Measurements from ENCODE around the gene GSTT2B.
"Not testable (repeated sequence)": the region's sequence is repeated elsewhere in the genome, so short reads cannot be mapped to it uniquely, and the experiment has no call there.

DNA sequence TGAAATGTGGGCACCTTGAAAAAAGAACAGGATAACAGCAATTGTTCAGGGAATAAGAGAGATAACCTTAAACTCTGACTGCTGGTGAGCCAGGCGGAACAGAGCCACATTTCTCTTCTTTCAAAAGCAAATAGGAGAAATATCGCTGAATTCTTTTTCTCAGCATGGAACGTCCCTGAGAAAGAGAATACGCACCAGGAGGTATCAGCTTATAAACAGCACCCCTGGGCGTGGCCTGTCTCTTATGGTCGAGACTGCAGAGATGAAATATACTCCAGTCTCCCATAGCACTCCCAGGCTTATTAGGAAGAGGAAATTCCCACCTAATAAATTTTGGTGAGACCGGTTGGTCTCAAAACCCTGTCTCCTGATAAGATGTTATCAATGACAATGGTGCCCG lies 5.1 kb downstream of the GSTT2B start:
- TF ChIP-seq, protein P1, sequence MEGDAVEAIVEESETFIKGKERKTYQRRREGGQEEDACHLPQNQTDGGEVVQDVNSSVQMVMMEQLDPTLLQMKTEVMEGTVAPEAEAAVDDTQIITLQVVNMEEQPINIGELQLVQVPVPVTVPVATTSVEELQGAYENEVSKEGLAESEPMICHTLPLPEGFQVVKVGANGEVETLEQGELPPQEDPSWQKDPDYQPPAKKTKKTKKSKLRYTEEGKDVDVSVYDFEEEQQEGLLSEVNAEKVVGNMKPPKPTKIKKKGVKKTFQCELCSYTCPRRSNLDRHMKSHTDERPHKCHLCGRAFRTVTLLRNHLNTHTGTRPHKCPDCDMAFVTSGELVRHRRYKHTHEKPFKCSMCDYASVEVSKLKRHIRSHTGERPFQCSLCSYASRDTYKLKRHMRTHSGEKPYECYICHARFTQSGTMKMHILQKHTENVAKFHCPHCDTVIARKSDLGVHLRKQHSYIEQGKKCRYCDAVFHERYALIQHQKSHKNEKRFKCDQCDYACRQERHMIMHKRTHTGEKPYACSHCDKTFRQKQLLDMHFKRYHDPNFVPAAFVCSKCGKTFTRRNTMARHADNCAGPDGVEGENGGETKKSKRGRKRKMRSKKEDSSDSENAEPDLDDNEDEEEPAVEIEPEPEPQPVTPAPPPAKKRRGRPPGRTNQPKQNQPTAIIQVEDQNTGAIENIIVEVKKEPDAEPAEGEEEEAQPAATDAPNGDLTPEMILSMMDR (IDR thresholded peaks at IDR 0.05; ENCODE audit: insufficient read depth, low read length, poor library complexity, severe bottlenecking) = not testable (repeated sequence)
- not testable (repeated sequence) for TF ChIP-seq EZH2phosphoT487 (conservative IDR thresholded peaks at IDR 0.05; ENCODE audit: low read length)
